ENCODE data around the gene SEC31A.
"Not testable (repeated sequence)": the region's sequence is repeated elsewhere in the genome, so short reads cannot be mapped to it uniquely, and the experiment has no call there.

Gene SEC31A

GRCh38 chr4:82893942-82894341 lies 3.0 kb upstream of the SEC31A start:
- peaks cover 15 to 23% of the 10 kb centered on the region in 2 donors for H3K36me3 ChIP-seq (ENCODE audit: control insufficient read depth in 2 of 2, insufficient read depth in 2 of 2, low read length in 2 of 2)
- no peaks in the 10 kb centered on the region for H3K9me3 ChIP-seq (ENCODE audit: control insufficient read depth in 2 of 2, low read length in 2 of 2)
- H3K4me3 ChIP-seq (ENCODE audit: low read length in 2 of 2): no peak overlapping the region
- peaks cover 12 to 22% of the 10 kb centered on the region in 2 donors for H3K4me1 ChIP-seq (ENCODE audit: control insufficient read depth in 2 of 2, insufficient read depth in 2 of 2, low read length in 2 of 2)
- H3K27ac ChIP-seq (ENCODE audit: low read depth in 2 of 2, low read length in 2 of 2): no peak overlapping the region
- H3K27me3 ChIP-seq (ENCODE audit: control insufficient read depth in 2 of 2, insufficient read depth in 2 of 2, low read length in 2 of 2): no peaks in the 10 kb centered on the region
- H3K9ac ChIP-seq (ENCODE audit: low read depth in 1 of 2, low read length in 2 of 2): no peak overlapping the region

DNA sequence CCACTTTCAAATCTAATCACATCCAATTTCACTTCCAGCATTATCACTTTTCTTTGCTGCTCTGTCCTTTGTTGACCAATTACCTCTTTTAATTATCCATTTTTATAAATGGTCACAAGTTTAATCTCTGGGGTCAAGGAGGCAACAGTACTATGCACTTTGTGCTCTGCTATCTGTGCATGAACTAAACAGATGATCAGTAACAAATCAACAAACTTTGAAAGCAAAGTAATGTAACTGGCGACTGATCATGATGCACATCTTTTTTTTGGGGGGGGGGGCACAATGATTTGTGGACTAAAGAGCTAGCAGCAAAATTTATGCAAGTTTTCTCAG lies 1.5 kb upstream of the SEC31A start:
- H3K4me3 ChIP-seq (ENCODE audit: low read length in 2 of 2): no peak overlapping the region
- H3K27me3 ChIP-seq (ENCODE audit: control insufficient read depth in 2 of 2, insufficient read depth in 2 of 2, low read length in 2 of 2): no peaks in the 10 kb centered on the region
- H3K9me3 ChIP-seq (ENCODE audit: control insufficient read depth in 2 of 2, low read length in 2 of 2): no peaks in the 10 kb centered on the region
- H3K9ac ChIP-seq (ENCODE audit: low read depth in 1 of 2, low read length in 2 of 2): no peak overlapping the region
- peaks cover 15 to 17% of the 10 kb centered on the region in 2 donors for H3K4me1 ChIP-seq (ENCODE audit: control insufficient read depth in 2 of 2, insufficient read depth in 2 of 2, low read length in 2 of 2)
- no peak overlapping the region for H3K27ac ChIP-seq (ENCODE audit: low read depth in 2 of 2, low read length in 2 of 2)
- H3K36me3 ChIP-seq (ENCODE audit: control insufficient read depth in 2 of 2, insufficient read depth in 2 of 2, low read length in 2 of 2): peaks cover 15 to 23% of the 10 kb centered on the region in 2 donors

DNA sequence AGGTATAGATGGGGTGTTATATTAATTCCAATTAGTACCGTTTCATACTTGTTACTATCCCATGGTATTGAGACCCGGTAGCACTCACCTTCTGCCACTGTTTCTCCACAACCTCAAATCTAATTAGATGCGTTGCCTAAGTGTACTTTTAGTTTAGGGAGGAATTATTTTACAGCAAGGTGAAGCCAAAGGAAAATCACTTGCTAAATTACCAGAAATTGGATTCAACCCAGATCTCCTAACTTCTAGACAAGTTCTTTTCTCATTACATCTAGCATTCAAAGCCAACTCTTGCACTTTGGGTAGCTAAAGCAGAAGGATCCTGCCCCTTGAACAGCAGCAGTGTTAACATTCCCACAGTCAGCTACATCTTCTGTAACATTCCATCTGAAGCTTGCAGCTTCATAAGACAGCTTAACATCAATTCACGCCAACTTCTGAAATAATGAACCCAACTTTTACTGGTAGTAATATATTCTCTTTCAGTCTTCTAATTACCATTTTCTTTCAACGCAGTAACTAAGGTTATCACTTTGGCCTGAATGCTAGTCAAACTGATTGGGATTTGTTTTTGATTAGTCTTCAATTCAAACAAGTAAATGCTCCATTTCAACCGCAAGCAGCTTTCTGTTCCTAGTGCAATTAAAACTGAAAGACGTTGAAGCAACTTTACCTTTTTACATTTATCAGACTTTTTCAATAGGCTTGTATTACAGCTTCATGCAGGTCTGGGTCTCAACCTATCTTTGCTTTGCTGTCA lies 934 bp upstream of the SEC31A start:
- Histone ChIP-seq H3K9ac (ENCODE audit: low read depth in 1 of 2, low read length in 2 of 2) (peak overlapping the region; percentile 98 to 99), H3K4me1 (ENCODE audit: control insufficient read depth in 2 of 2, insufficient read depth in 2 of 2, low read length in 2 of 2) (peaks cover 15 to 17% of the 10 kb centered on the region in 2 donors), H3K36me3 (ENCODE audit: control insufficient read depth in 2 of 2, insufficient read depth in 2 of 2, low read length in 2 of 2) (peaks cover 14 to 21% of the 10 kb centered on the region in 2 donors), H3K4me3 (ENCODE audit: low read length in 2 of 2) (peak overlapping the region; percentile 94), H3K27ac (ENCODE audit: low read depth in 2 of 2, low read length in 2 of 2) (peak overlapping the region; percentile 99), H3K27me3 (ENCODE audit: control insufficient read depth in 2 of 2, insufficient read depth in 2 of 2, low read length in 2 of 2) (no peaks in the 10 kb centered on the region), H3K9me3 (ENCODE audit: control insufficient read depth in 2 of 2, low read length in 2 of 2) (no peaks in the 10 kb centered on the region)

- Histone ChIP-seq H3K4me1 (ENCODE audit: control insufficient read depth in 2 of 2, insufficient read depth in 2 of 2, low read length in 2 of 2) (peaks cover 20 to 29% of the 10 kb centered on the region in 2 donors), H3K27me3 (ENCODE audit: control insufficient read depth in 2 of 2, insufficient read depth in 2 of 2, low read length in 2 of 2) (no peaks in the 10 kb centered on the region), H3K4me3 (ENCODE audit: low read length in 2 of 2) (peak overlapping the region; percentile 94), H3K9me3 (ENCODE audit: control insufficient read depth in 2 of 2, low read length in 2 of 2) (no peaks in the 10 kb centered on the region), H3K27ac (ENCODE audit: low read depth in 2 of 2, low read length in 2 of 2) (peak overlapping the region; percentile 99), H3K9ac (ENCODE audit: low read depth in 1 of 2, low read length in 2 of 2) (peak overlapping the region; percentile 98 to 99), H3K36me3 (ENCODE audit: control insufficient read depth in 2 of 2, insufficient read depth in 2 of 2, low read length in 2 of 2) (peaks cover 13 to 15% of the 10 kb centered on the region in 2 donors)
These were observed 439 bp downstream of the SEC31A start for GRCh38 chr4:82890528-82890900.

- peaks cover 20 to 29% of the 10 kb centered on the region in 2 donors for H3K4me1 ChIP-seq (ENCODE audit: control insufficient read depth in 2 of 2, insufficient read depth in 2 of 2, low read length in 2 of 2)
- peaks cover 9 to 11% of the 10 kb centered on the region in 2 donors for H3K36me3 ChIP-seq (ENCODE audit: control insufficient read depth in 2 of 2, insufficient read depth in 2 of 2, low read length in 2 of 2)
- H3K4me3 ChIP-seq (ENCODE audit: low read length in 2 of 2): peak overlapping the region; percentile 94
- H3K9me3 ChIP-seq (ENCODE audit: control insufficient read depth in 2 of 2, low read length in 2 of 2): no peaks in the 10 kb centered on the region
- no peaks in the 10 kb centered on the region for H3K27me3 ChIP-seq (ENCODE audit: control insufficient read depth in 2 of 2, insufficient read depth in 2 of 2, low read length in 2 of 2)
- H3K27ac ChIP-seq (ENCODE audit: low read depth in 2 of 2, low read length in 2 of 2): no peak overlapping the region
- peak overlapping the region in 1 of 2 donors; percentile 98 for H3K9ac ChIP-seq (ENCODE audit: low read depth in 1 of 2, low read length in 2 of 2)
These were observed 1.7 kb downstream of the SEC31A start for GRCh38 chr4:82889287-82889686.

DNA sequence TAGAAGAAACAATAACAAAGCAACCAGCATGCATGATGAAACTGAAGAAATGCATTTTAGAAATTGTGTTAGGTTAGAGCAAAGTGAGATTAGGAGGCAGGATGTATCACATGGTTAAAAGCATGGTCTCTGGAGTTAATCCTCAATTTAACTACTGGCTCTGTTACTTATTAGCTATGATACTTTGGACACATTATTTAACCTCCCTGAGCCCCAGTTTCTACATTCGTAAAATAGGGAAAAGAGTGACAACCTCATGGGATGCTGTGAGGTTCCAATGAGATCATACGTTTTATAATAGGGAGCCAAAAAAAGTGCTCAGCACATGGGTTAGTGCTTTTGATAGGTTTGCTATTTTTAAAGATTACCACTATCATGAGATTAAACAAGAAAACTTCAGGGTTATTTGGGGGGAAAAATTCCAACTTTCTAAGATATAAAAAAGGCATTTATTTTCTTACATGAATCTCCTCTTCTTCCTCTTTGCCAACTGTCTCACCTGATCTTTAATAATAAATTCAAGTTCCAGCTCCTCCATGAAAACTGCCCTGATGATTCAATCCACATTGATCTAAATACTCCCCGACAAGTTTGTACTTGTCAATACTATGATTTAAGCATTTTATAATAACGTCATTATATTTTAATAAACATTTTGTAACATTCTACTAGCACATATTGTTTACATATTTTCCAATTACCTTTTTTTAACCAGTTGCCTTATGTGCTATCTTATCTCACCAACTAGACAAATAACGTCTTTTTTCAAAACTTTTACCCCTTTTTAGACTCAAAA lies 4.6 kb downstream of the SEC31A start:
- Histone ChIP-seq H3K36me3 (ENCODE audit: control insufficient read depth in 2 of 2, insufficient read depth in 2 of 2, low read length in 2 of 2) (peaks cover 3 to 4% of the 10 kb centered on the region in 2 donors), H3K27me3 (ENCODE audit: control insufficient read depth in 2 of 2, insufficient read depth in 2 of 2, low read length in 2 of 2) (no peaks in the 10 kb centered on the region), H3K4me3 (ENCODE audit: low read length in 2 of 2) (no peak overlapping the region), H3K9me3 (ENCODE audit: control insufficient read depth in 2 of 2, low read length in 2 of 2) (no peaks in the 10 kb centered on the region), H3K9ac (ENCODE audit: low read depth in 1 of 2, low read length in 2 of 2) (no peak overlapping the region), H3K27ac (ENCODE audit: low read depth in 2 of 2, low read length in 2 of 2) (no peak overlapping the region), H3K4me1 (ENCODE audit: control insufficient read depth in 2 of 2, insufficient read depth in 2 of 2, low read length in 2 of 2) (peaks cover 12 to 24% of the 10 kb centered on the region in 2 donors)

- Histone ChIP-seq H3K27me3 (ENCODE audit: control insufficient read depth in 2 of 2, insufficient read depth in 2 of 2, low read length in 2 of 2) (no peaks in the 10 kb centered on the region), H3K4me3 (ENCODE audit: low read length in 2 of 2) (no peak overlapping the region), H3K9me3 (ENCODE audit: control insufficient read depth in 2 of 2, low read length in 2 of 2) (no peaks in the 10 kb centered on the region), H3K36me3 (ENCODE audit: control insufficient read depth in 2 of 2, insufficient read depth in 2 of 2, low read length in 2 of 2) (peaks cover 3 to 9% of the 10 kb centered on the region in 2 donors), H3K27ac (ENCODE audit: low read depth in 2 of 2, low read length in 2 of 2) (no peak overlapping the region), H3K9ac (ENCODE audit: low read depth in 1 of 2, low read length in 2 of 2) (no peak overlapping the region), H3K4me1 (ENCODE audit: control insufficient read depth in 2 of 2, insufficient read depth in 2 of 2, low read length in 2 of 2) (peaks cover 12 to 24% of the 10 kb centered on the region in 2 donors)
These were observed 5.5 kb downstream of the SEC31A start for GRCh38 chr4:82885410-82885809.

- Histone ChIP-seq H3K27ac (ENCODE audit: low read depth in 2 of 2, low read length in 2 of 2) (no peak overlapping the region), H3K4me1 (ENCODE audit: control insufficient read depth in 2 of 2, insufficient read depth in 2 of 2, low read length in 2 of 2) (no peaks in the 10 kb centered on the region)
These were observed 22.4 kb downstream of the SEC31A start for GRCh38 chr4:82868572-82868971.

DNA sequence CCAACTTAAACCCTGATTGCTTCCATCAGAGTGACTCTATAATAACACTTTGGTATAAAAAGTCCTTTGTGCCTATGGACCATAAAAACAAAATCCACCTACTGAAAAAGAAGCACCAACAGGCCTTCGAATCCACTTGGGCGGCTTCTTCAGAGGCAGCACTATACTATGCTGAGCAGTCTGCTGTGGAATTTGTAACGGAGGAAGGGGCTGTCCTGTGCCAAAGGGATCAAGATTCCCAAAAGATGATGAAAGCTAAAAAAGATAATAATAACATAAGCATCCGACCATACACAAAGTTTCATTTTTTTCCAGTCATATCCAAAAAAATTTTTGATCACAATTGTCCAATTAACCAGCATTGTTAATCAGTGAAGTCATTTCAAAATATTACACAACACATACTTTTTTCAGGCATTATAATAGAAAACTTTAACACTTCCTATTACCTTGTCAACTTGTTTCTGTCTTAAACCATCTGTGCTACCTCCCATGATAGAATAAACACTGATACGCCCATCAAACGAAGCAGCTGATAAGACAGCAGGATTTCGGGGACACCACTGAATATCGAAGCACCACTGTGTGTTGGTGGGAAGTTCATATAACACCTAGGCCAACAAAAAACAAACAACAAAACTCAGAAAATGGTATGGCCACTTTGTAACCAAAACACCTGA lies 24.1 kb downstream of the SEC31A start:
- Histone ChIP-seq H3K4me3 (ENCODE audit: low read length in 2 of 2) (no peak overlapping the region), H3K4me1 (ENCODE audit: control insufficient read depth in 2 of 2, insufficient read depth in 2 of 2, low read length in 2 of 2) (no peaks in the 10 kb centered on the region), H3K9me3 (ENCODE audit: control insufficient read depth in 2 of 2, low read length in 2 of 2) (no peaks in the 10 kb centered on the region), H3K9ac (ENCODE audit: low read depth in 1 of 2, low read length in 2 of 2) (no peak overlapping the region), H3K27ac (ENCODE audit: low read depth in 2 of 2, low read length in 2 of 2) (no peak overlapping the region), H3K36me3 (ENCODE audit: control insufficient read depth in 2 of 2, insufficient read depth in 2 of 2, low read length in 2 of 2) (peaks cover 56 to 87% of the 10 kb centered on the region in 2 donors), H3K27me3 (ENCODE audit: control insufficient read depth in 2 of 2, insufficient read depth in 2 of 2, low read length in 2 of 2) (no peaks in the 10 kb centered on the region)

More at GRCh38 chr4:82868572-82868971, 22.4 kb downstream of the SEC31A start:
- Histone ChIP-seq H3K36me3 (ENCODE audit: control insufficient read depth in 2 of 2, insufficient read depth in 2 of 2, low read length in 2 of 2) (peaks cover 50 to 88% of the 10 kb centered on the region in 2 donors), H3K9me3 (ENCODE audit: control insufficient read depth in 2 of 2, low read length in 2 of 2) (no peaks in the 10 kb centered on the region), H3K27me3 (ENCODE audit: control insufficient read depth in 2 of 2, insufficient read depth in 2 of 2, low read length in 2 of 2) (no peaks in the 10 kb centered on the region), H3K9ac (ENCODE audit: low read depth in 1 of 2, low read length in 2 of 2) (no peak overlapping the region), H3K4me3 (ENCODE audit: low read length in 2 of 2) (no peak overlapping the region)

GRCh38 chr4:82866033-82866432 lies 24.9 kb downstream of the SEC31A start:
- not testable (repeated sequence) for H3K4me1 ChIP-seq (ENCODE audit: control insufficient read depth in 2 of 2, insufficient read depth in 2 of 2, low read length in 2 of 2); H3K4me3 ChIP-seq (ENCODE audit: low read length in 2 of 2); H3K9me3 ChIP-seq (ENCODE audit: control insufficient read depth in 2 of 2, low read length in 2 of 2); H3K27me3 ChIP-seq (ENCODE audit: control insufficient read depth in 2 of 2, insufficient read depth in 2 of 2, low read length in 2 of 2); H3K27ac ChIP-seq (ENCODE audit: low read depth in 2 of 2, low read length in 2 of 2); H3K9ac ChIP-seq (ENCODE audit: low read depth in 1 of 2, low read length in 2 of 2)
- peaks cover 54 to 84% of the 10 kb centered on the region in 2 donors for H3K36me3 ChIP-seq (ENCODE audit: control insufficient read depth in 2 of 2, insufficient read depth in 2 of 2, low read length in 2 of 2)
